HG03095 (cell line): ENCODE results near the gene TNFRSF1A.

Experiments
- ATAC-seq: cut with Tn5 transposase; IDR thresholded peaks from one replicate; pipeline ENCODE4 v1.9.1; 2021; ENCODE audit warnings: moderate library complexity; ENCODE audit not compliant: unreplicated experiment

Gene TNFRSF1A

GRCh38 chr12:6374786-6375160, 32.9 kb upstream of the TNFRSF1A start:
- ATAC-seq, result no peak

GRCh38 chr12:6374028-6374785, 32.3 kb upstream of the TNFRSF1A start:
- no peak for ATAC-seq

- no peak for ATAC-seq
Measured at GRCh38 chr12:6373022-6373787, 31.3 kb upstream of the TNFRSF1A start.

- ATAC-seq, result no peak
Measured at GRCh38 chr12:6372403-6373003, 30.6 kb upstream of the TNFRSF1A start.

- ATAC-seq, result no peak
Measured at GRCh38 chr12:6370994-6371754, 29.3 kb upstream of the TNFRSF1A start.

- ATAC-seq, result no peak
Measured at GRCh38 chr12:6370576-6370935, 28.7 kb upstream of the TNFRSF1A start.

- ATAC-seq, result no peak
Measured at GRCh38 chr12:6369916-6370575, 28.2 kb upstream of the TNFRSF1A start.

GRCh38 chr12:6368906-6369525, 27.1 kb upstream of the TNFRSF1A start:
- ATAC-seq, result no peak

- no peak for ATAC-seq
Measured at GRCh38 chr12:6367969-6368892, 26.4 kb upstream of the TNFRSF1A start.

GRCh38 chr12:6367065-6367968, 25.4 kb upstream of the TNFRSF1A start:
- peak; percentile 56 for ATAC-seq

GRCh38 chr12:6364044-6364374, 22.1 kb upstream of the TNFRSF1A start:
- ATAC-seq, result no peak

- ATAC-seq, result no peak
Measured at GRCh38 chr12:6363330-6364043, 21.6 kb upstream of the TNFRSF1A start.

GRCh38 chr12:6363010-6363329, 21.1 kb upstream of the TNFRSF1A start:
- no peak for ATAC-seq

GRCh38 chr12:6362403-6362802, 20.5 kb upstream of the TNFRSF1A start:
- no peak for ATAC-seq

- no peak for ATAC-seq
Measured at GRCh38 chr12:6361834-6362233, 20.0 kb upstream of the TNFRSF1A start.

- ATAC-seq, result no peak
Measured at GRCh38 chr12:6360578-6361490, 19.0 kb upstream of the TNFRSF1A start.

- no peak for ATAC-seq
Measured at GRCh38 chr12:6360080-6360571, 18.2 kb upstream of the TNFRSF1A start.
